HG02678 (cell line): ENCODE results near the gene ADGRB3.
"Not testable (repeated sequence)": the region's sequence is repeated elsewhere in the genome, so short reads cannot be mapped to it uniquely, and the experiment has no call there.

ENCODE experiments used
- ATAC-seq: cut with Tn5 transposase; IDR thresholded peaks from one replicate; pipeline ENCODE4 v1.9.1; 2021; ENCODE audit warnings: mild to moderate bottlenecking, moderate library complexity; ENCODE audit not compliant: unreplicated experiment

ADGRB3 gene

GRCh38 chr6:69391106-69391505 lies 756.0 kb downstream of the ADGRB3 start:
- ATAC-seq, result no peak

GRCh38 chr6:69392745-69393144 lies 757.7 kb downstream of the ADGRB3 start:
- ATAC-seq, result no peak

GRCh38 chr6:69398311-69398710 lies 763.2 kb downstream of the ADGRB3 start:
- ATAC-seq, result no peak

- no peak for ATAC-seq
Measured at GRCh38 chr6:69398729-69399128, 763.6 kb downstream of the ADGRB3 start.

- ATAC-seq, result no peak
Measured at GRCh38 chr6:69408886-69409285, 773.8 kb downstream of the ADGRB3 start.

GRCh38 chr6:69416776-69417175 lies 781.7 kb downstream of the ADGRB3 start:
- no peak for ATAC-seq

- no peak for ATAC-seq
Measured at GRCh38 chr6:69421269-69421668, 786.2 kb downstream of the ADGRB3 start.

- no peak for ATAC-seq
Measured at GRCh38 chr6:69422020-69422419, 786.9 kb downstream of the ADGRB3 start.

GRCh38 chr6:69422475-69422874 lies 787.4 kb downstream of the ADGRB3 start:
- ATAC-seq, result no peak

GRCh38 chr6:69423785-69424184 lies 788.7 kb downstream of the ADGRB3 start:
- no peak for ATAC-seq

- no peak for ATAC-seq
Measured at GRCh38 chr6:69424581-69424980, 789.5 kb downstream of the ADGRB3 start.

GRCh38 chr6:69427882-69428281 lies 792.8 kb downstream of the ADGRB3 start:
- no peak for ATAC-seq

- ATAC-seq, result not testable (repeated sequence)
Measured at GRCh38 chr6:69432168-69432567, 797.1 kb downstream of the ADGRB3 start.

GRCh38 chr6:69433116-69433515 lies 798.0 kb downstream of the ADGRB3 start:
- not testable (repeated sequence) for ATAC-seq

GRCh38 chr6:69438113-69438512 lies 803.0 kb downstream of the ADGRB3 start:
- no peak for ATAC-seq
